ENCODE measurements around the gene NPIPB8.
"Not testable (repeated sequence)": the region's sequence is repeated elsewhere in the genome, so short reads cannot be mapped to it uniquely, and the experiment has no call there.

The NPIPB8 gene

GRCh38 chr16:28607116-28607623, 30.7 kb upstream of the NPIPB8 start:
- DNase-seq: no peak

GRCh38 chr16:28607681-28608495, 30.0 kb upstream of the NPIPB8 start:
- not testable (repeated sequence) for DNase-seq

- not testable (repeated sequence) for DNase-seq
These were observed 29.4 kb upstream of the NPIPB8 start for GRCh38 chr16:28608496-28608808.

GRCh38 chr16:28608867-28609596, 28.8 kb upstream of the NPIPB8 start:
- not testable (repeated sequence) for DNase-seq

- no peak for DNase-seq
These were observed 28.0 kb upstream of the NPIPB8 start, which contains the start of gene SULT1A1 for GRCh38 chr16:28609631-28610594. Gene SULT1A1 (minus strand): TSS chr16:28610044. CDS start chr16:28608855, 1,189 bp downstream.

GRCh38 chr16:28610595-28611191, 27.2 kb upstream of the NPIPB8 start:
- no peak for DNase-seq

DNA sequence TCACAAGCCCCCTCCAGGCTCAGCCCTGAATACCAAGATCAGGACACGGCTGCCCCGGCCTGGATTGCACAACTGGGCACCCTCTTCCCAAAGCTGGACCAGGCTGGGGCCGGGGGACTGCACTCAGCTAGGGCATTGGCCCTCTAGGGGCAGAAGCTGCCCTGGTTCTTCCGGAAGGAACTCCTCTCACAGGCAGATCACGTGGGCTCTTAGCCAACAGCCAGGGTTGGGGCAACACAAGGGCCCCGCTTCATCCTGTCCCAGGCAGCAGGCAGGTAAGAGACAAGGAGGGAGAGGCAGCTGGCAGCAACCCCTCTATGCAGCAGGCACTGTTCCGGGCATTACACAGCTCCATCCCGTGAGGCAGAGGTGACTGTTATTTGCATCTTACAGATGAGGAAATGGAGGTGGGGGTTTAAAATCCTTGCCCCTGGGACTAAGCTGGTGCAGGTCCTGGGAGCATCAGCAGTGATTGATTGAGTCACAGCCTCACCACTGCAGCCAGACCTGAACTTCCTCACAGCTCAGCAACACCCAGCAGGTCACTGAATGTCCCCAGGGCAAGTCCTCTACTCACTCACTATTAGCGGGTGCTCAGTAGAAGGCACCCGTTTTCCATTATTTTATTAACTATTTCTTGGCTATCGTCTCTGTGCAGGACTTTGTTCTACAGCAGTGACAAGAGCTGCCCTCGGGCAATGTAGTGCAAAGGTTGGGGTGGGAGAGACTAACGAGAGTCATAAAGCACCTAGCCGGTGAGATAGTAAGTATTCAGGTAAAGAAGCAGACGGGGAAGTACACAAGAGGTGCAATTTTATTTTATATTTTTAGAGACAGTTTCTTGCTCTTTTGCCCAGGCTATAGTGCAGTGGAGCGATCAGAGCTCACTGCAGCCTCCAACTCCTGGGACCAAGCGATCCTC, 25.2 kb upstream of the NPIPB8 start:
- not testable (repeated sequence) for DNase-seq

- DNase-seq: not testable (repeated sequence)
These were observed 24.0 kb upstream of the NPIPB8 start for GRCh38 chr16:28613912-28614311.

DNA sequence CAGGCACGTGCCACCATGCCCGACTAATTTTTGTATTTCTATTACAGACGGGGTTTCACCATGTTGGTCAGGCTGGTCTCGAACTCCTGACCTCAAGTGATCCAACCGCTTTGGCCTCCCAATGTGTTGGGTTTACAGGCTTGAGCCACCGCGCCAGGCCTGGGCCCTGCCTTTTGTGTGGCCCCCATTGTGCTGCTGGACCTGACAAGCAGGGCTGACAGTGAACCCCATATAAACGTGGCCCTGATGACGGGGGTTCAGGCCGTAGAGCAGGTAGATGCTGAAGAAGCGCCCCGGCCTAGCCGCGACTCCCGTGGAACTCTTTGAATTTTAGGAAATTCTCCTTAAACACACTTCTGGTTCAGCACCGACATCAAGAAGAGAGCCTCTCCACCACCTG, 23.3 kb upstream of the NPIPB8 start:
- DNase-seq: not testable (repeated sequence)

DNA sequence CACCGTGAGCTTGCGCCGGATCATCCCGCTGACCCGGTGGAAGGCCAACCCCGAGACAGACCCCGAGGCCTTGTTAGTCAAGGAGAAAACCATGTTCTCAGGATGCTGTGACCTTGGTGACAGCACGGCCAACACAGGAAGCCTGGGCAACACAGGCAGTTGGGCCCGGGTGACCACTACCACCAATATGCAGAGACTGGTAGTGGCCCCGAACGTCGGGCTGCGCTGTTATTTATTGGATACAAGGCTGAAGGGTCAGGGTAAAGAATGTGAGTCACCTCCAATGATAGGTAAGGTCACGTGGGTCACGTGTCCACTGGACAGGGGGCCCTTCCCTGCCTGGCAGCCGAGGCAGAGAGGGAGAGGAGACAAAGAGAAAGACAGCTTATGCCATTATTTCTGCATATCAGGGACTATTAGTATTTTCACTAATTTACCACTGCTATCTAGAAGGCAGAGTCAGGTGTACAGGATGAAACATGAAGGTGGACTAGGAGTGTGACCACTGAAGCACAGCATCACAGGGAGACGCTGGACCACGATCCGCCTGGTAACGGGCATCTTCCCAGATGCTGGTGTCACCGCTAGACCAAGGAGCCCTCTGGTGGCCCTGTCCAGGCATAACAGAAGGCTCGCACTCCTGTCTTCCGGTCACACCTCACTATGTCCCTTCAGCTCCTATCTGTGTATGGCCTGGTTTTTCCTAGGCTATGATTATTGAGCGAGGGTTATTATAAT, 22.2 kb upstream of the NPIPB8 start:
- not testable (repeated sequence) for DNase-seq

- DNase-seq: not testable (repeated sequence)
These were observed 21.7 kb upstream of the NPIPB8 start for GRCh38 chr16:28616224-28616577.

DNA sequence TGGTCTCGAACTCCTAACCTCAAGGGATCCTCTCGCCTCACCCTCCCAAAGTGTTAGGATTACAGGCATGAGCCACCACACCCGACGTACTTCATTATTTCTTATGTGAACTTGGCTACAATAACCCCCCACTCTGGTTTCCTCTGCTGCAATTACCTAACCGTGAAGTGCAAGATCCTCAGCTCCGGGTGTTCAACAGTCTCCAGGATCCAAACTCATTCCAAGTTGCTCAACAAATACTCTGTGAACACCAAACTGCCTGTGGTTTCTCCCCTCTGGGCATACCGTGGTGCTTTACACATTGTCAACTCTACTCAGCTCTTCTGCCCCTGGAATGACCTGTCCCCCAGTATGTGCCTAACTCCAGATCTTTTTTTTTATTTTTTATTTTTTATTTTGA, 21.2 kb upstream of the NPIPB8 start:
- no peak for DNase-seq

DNA sequence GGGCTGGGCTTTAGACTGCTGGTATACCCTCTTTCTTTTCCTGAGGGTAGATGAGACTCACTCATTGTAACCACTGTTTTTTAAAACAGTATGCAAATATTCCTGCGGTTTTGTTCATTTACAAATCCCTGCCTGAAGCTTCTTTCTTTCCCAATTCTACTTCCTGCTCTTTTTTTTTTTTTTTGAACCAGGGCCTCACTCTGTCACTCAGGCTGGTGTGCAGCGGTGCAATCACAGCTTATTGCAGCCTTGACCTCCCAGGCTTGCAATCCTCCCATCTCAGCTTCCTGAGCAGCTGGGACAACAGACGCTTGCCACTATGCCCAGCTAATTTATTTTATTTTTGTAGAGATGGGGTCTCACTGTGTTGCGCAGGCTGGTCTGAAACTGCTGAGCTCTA, 20.0 kb upstream of the NPIPB8 start:
- DNase-seq: no peak

DNA sequence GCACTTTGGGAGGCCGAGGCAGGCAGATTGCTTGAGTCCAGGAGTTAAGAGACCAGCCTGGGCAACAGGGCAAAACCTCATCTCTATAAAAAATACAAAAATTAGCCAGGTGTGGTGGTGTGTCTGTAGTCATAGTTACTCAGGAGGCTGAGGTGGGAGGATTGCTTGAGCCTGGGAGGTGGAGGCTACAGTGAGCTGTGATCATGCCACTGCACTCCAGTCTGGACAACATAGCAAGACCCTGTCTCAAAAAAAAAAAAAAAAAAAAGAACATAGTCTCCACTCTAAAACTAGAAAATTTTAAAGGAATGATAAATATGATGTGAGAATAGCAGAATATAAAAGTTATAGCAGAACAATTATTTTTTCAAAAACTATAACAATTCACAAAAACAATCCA, 17.5 kb upstream of the NPIPB8 start:
- not testable (repeated sequence) for DNase-seq

- DNase-seq: no peak
These were observed 16.2 kb upstream of the NPIPB8 start for GRCh38 chr16:28621481-28622155.

DNA sequence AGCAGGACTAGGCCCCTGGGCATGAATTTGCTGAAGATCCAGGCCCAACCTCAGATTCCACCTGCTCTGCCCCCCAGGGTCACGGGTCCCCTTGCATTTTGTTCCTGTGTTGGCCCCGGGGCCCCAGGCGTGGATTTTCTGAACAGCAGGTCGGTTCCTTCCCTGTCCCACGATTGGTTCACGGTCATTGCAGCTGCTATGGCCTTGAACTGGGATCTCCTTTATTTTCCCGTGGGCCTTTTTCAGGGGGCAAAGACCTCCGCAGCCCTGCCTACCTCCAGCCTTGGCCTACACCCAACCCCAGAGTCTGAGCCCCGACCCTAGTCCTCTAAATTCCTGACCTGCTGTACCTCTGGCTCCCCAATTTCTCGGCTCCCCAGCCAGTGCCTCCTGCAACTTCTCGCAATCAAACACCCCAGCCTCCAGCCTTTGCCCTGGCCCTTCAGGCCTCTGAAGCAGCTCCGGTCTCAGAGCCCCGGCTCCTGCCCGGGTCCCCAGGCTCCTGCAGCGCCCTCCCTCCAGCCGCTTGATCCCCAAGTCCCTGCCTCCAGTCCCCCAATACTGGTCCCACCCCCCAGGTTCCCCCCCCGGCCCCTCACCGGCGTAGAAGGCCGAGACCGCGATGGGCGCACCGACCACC, 15.2 kb upstream of the NPIPB8 start:
- DNase-seq: not testable (repeated sequence)

GRCh38 chr16:28623172-28623711, 14.6 kb upstream of the NPIPB8 start:
- peak; percentile 35 to 61 (median 48) for DNase-seq

GRCh38 chr16:28630905-28631304, 7.0 kb upstream of the NPIPB8 start:
- not testable (repeated sequence) for DNase-seq

Measured in activated naive CD4-positive, alpha-beta T cell (primary cell).